Erythroblast (primary cell): Measurements from ENCODE around the gene ELOVL2.

Experiments
- DNase-seq, 2 experiments: peaks; one replicate each; lab custom pipeline; 2025; lab: John Stamatoyannopoulos, UW
- GATA1 ChIP-seq: IDR thresholded peaks from 2 replicates; pipeline ENCODE4 v1.6.1; 2011; ENCODE audit warnings: low read depth, mild to moderate bottlenecking, control low read depth, low read length, moderate library complexity
- POLR2A ChIP-seq: IDR thresholded peaks from 2 replicates; pipeline ENCODE4 v1.6.1; 2011; ENCODE audit warnings: mild to moderate bottlenecking, low read length

The ELOVL2 gene

DNA sequence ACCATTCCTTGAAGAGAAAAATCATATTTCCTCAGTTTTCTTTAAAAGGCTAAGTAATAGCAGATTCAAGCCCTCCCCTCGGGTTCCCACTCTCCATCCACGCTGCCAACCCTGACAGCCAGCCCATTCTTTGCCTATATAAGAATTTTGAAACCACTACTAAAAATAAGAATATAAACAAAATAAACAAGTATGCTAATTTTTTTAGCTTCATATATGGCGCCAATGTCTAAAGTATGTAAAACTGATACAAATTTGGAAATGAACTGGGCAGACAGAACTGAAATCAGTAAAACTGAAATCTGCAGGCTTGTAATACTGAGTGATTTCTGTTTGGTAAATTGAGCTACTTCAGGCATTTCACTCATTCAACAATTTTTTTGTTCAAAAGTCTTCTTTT, 19.0 kb downstream of the ELOVL2 start:
- no peak for DNase-seq
- TF ChIP-seq POLR2A = no peak
- no peak for TF ChIP-seq GATA1

GRCh38 chr6:11023032-11023431, 21.1 kb downstream of the ELOVL2 start:
- TF ChIP-seq POLR2A (no peak), GATA1 (no peak)
- DNase-seq = no peak

DNA sequence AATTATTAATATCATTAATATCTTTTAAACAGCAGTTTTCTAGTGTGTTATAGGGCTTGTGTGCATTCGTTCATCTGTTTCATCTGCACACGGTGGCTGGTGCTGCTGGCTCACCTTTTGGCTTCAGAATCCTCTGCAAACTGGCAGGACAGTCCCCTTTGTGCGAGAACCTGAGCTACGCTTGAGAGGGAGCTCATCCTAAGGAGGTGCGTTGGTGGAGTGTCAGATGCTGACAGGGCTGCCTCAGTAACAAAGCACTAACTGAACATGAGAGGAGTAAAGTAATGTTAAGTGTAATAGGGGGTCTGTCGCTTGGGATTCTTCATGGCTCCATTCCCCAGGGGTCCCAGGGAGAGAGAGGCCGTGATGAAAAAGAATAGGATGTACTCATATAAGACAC, 22.4 kb downstream of the ELOVL2 start:
- TF ChIP-seq GATA1 (no peak), POLR2A (no peak)
- no peak for DNase-seq

DNA sequence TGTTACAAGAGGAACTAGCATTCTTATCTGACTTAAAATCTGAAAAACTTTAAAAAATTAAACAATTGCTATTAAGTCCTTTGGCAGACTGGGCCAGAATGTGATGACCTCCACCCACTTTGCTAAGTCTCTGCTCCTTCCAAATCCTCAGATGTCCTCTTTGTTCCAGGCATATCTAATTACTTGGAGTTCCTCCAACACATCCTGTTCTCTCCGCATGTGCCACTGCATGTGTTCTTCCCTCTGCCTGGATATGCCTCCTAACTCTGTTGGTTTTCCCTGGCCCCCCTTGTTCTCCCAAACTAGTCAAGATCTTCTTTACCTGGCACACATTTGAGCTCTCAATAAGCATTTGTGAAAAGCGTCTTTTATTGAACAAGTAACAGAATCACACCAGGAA, 23.1 kb downstream of the ELOVL2 start:
- TF ChIP-seq GATA1 = no peak
- no peak for TF ChIP-seq POLR2A
- DNase-seq = no peak

- DNase-seq = no peak
- no peak for TF ChIP-seq GATA1
- TF ChIP-seq POLR2A = no peak
Measured at GRCh38 chr6:11018225-11018624, 25.9 kb downstream of the ELOVL2 start.

DNA sequence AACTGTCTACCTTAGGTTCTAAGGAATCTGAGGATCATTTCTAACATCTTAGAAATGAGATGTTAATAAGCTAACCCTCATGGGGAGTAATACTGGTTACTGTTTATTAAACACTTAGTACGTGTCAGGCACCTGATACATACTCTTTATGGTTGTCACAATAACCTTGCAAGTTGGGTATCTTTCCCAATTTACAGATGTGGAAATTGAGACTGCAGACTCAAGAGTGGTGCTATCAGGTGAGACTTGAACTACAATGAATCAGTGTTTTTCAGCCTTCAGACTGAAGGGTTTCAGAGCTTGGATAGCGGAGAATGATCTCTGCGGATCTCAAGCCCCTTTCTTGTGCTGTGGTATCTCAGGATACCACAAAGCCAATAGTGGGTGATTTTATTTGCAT, 27.0 kb downstream of the ELOVL2 start:
- DNase-seq = no peak

GRCh38 chr6:11016452-11016851, 27.7 kb downstream of the ELOVL2 start:
- DNase-seq = no peak
- TF ChIP-seq GATA1 = no peak
- TF ChIP-seq POLR2A = no peak

More for the DNA sequence above, 27.0 kb downstream of the ELOVL2 start:
- TF ChIP-seq POLR2A = no peak
- TF ChIP-seq GATA1 = no peak

- no peak for DNase-seq
- TF ChIP-seq GATA1 = no peak
- no peak for TF ChIP-seq POLR2A
Measured at GRCh38 chr6:11015102-11015501, 29.0 kb downstream of the ELOVL2 start.

DNA sequence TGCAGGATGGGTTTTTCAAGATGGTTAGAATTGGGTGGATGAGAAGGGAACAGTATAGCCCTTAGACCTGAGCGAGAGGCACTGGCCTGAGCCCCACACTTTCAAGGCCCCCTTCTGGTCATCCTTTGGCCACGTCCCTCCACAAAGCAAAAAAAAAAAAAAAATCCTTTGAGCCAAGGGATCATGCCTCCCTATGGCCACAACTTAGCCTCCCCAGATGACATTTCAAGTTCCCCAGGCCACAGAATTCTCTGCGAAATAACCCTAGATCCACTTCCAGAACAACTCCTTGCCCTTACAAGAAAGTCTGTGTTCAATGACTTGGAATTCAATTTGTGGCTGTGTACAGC, 30.4 kb downstream of the ELOVL2 start:
- DNase-seq = no peak
- TF ChIP-seq GATA1 = no peak
- TF ChIP-seq POLR2A = no peak

DNA sequence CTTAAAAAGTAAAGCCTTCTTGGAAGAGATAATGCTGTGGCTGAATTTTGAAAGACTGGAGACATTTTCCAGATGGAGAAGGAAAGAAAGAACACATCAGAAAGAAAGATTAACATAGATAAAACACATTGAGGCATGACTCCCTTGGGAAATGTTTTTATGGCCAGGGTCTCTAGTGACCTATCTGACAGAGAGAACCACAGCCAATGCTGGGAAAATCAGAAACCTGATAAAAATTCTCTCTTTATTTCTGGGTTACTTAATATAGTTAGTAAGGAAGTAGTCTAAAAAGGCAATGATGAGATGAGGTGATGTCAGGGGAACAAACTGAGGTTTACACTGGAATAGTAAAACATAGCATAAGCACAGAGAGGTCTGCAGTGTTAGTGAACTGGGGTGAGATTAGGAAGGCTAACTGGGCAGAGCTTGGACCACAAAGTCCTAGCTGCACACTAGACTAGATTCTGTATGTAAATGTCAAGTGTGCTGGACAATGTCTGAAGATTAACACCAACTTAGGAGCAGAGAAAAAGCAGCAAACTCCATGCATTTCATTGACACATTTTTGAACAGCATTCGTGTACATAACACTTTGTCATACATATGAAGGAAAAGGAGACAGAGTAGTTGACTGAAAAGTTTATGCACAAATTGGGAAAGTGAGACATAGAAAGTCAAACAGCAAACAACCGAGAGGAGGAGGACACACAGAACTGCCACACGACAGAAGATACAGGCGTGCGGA, 31.0 kb downstream of the ELOVL2 start:
- no peak for DNase-seq
- no peak for TF ChIP-seq POLR2A
- TF ChIP-seq GATA1 = no peak

- no peak for DNase-seq
- TF ChIP-seq POLR2A (no peak), GATA1 (no peak)
Measured at GRCh38 chr6:11012295-11012754, 31.8 kb downstream of the ELOVL2 start.

GRCh38 chr6:11011787-11012234, 32.3 kb downstream of the ELOVL2 start:
- DNase-seq = no peak

GRCh38 chr6:11009353-11009752, 34.8 kb downstream of the ELOVL2 start:
- DNase-seq = no peak
- no peak for TF ChIP-seq POLR2A
- no peak for TF ChIP-seq GATA1

More at GRCh38 chr6:11011787-11012234, 32.3 kb downstream of the ELOVL2 start:
- TF ChIP-seq POLR2A (no peak), GATA1 (no peak)

DNA sequence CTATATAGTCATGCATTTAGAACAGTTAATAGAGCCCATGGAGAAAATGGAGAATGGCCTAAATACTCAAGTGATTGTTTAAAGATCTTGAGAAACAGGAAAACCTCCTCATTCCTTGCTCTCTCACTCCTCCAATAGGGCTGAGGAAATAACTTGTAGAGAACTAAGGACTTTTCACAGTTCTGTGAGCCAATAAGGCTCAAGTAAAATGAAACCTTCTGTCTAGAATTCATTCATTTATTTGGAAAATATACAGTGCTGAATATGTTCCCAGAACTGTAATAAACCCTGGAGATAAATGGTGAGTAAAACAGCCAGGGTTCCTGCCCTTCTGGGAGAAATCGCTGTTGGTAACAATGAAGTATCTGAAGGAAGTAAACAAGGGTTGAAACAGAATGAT, 35.3 kb downstream of the ELOVL2 start:
- TF ChIP-seq POLR2A (no peak), GATA1 (no peak)
- no peak for DNase-seq
